OCI-LY3 (cell line): ENCODE measurements around the gene MYG1.
"Not testable (repeated sequence)": the region's sequence is repeated elsewhere in the genome, so short reads cannot be mapped to it uniquely, and the experiment has no call there.

Experiments
- H2AFZ ChIP-seq: fragments of 200-600, 300-600 bp; shearing (Covaris generic); 2 replicates; pipeline ENCODE4 v1.6.0; 2014; ENCODE audit warnings: antibody characterized with exemption, low read depth, low read length
- H3K27ac ChIP-seq: fragments of 200-600, 300-600 bp; sonication (generic); 2 replicates; pipeline ENCODE4 v1.5.1; 2014; ENCODE audit warnings: mild to moderate bottlenecking, low read length, moderate library complexity, mixed read lengths
- H3K27me3 ChIP-seq: fragments of 200-600, 300-600 bp; sonication (generic); 2 replicates; pipeline ENCODE4 v1.6.1; 2014; ENCODE audit warnings: low read depth, low read length, mixed read lengths
- H3K36me3 ChIP-seq: fragments of 200-600, 300-600 bp; sonication (generic); replicated peaks from 2 replicates; pipeline ENCODE3; 2014; ENCODE audit warnings: low read depth, low read length, mixed read lengths
- H3K4me1 ChIP-seq: fragments of 300-600, 200-600 bp; sonication (generic); 2 replicates; pipeline ENCODE4 v1.6.1; 2014; ENCODE audit warnings: low read length, mixed read lengths
- H3K4me2 ChIP-seq: fragments of 200-600, 300-600 bp; sonication (generic); 2 replicates; pipeline ENCODE4 v1.6.1; 2014; ENCODE audit warnings: low read length, mixed read lengths
- H3K4me3 ChIP-seq: fragments of 300-600, 200-600 bp; sonication (generic); 2 replicates; pipeline ENCODE4 v1.5.1; 2014; ENCODE audit warnings: antibody characterized with exemption, mild to moderate bottlenecking, low read length, moderate library complexity
- H3K79me2 ChIP-seq: fragments of 300-600, 200-600 bp; shearing (Covaris generic); 2 replicates; pipeline ENCODE4 v1.6.1; 2014; ENCODE audit warnings: mild to moderate bottlenecking, low read length, mixed read lengths
- H3K9ac ChIP-seq: fragments of 300-600, 200-600 bp; shearing (Covaris generic); 2 replicates; pipeline ENCODE4 v1.6.0; 2014; ENCODE audit warnings: mild to moderate bottlenecking, low read length, moderate library complexity
- H3K9me3 ChIP-seq: fragments of 200-600, 300-600 bp; shearing (Covaris generic); 2 replicates; pipeline ENCODE4 v1.6.1; 2014; ENCODE audit warnings: low read length, mixed read lengths; ENCODE audit not compliant: insufficient read depth
- H4K20me1 ChIP-seq: fragments of 200-600, 300-600 bp; sonication (generic); 2 replicates; pipeline ENCODE4 v1.6.1; 2016; ENCODE audit warnings: low read length, mixed read lengths; ENCODE audit not compliant: insufficient read depth
- EZH2phosphoT487 ChIP-seq: fragments of 200-600 bp; shearing (Covaris generic); IDR thresholded peaks from 2 replicates; pipeline ENCODE4 v1.6.1; 2018; ENCODE audit warnings: antibody characterized with exemption, mixed run types, low read depth
- TF ChIP-seq, protein P1 (sequence below): fragments of 200-600, 300-600 bp; sonication (generic); IDR thresholded peaks from 2 replicates; pipeline ENCODE4 v1.5.1; 2014; ENCODE audit warnings: antibody characterized with exemption, low read length, low read depth

Gene MYG1

DNA sequence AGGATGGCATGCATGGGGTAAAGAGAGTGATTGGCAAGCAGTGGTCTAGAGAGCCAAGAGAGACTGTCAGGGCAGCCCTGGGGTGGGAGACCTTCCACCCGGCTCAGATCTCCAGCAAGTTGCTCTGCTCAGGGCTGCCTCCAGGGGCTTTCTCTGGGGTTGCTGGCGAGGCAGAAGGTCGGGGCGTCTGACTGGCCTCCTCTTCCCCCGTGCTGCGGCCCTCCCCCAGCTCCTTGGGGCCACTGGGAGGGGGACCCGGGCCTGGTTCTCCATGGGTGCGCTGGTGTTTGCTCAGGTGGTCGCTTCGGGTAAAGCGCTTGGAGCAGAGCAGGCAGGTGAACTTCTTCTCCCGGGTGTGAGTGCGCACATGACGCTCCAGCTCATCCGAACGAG, 28.5 kb downstream of the MYG1 start:
- H4K20me1 ChIP-seq = no peaks in the 10 kb centered on the region
- H3K27ac ChIP-seq = no peak overlapping the region
- peaks cover 15% of the 10 kb centered on the region for H3K4me1 ChIP-seq
- H3K9me3 ChIP-seq = no peaks in the 10 kb centered on the region
- H3K4me2 ChIP-seq = no peak overlapping the region
- H3K9ac ChIP-seq = no peak overlapping the region
- no peaks in the 10 kb centered on the region for H3K36me3 ChIP-seq
- no peak overlapping the region for H3K4me3 ChIP-seq
- no peak overlapping the region for H2AFZ ChIP-seq
- TF ChIP-seq, protein P1, sequence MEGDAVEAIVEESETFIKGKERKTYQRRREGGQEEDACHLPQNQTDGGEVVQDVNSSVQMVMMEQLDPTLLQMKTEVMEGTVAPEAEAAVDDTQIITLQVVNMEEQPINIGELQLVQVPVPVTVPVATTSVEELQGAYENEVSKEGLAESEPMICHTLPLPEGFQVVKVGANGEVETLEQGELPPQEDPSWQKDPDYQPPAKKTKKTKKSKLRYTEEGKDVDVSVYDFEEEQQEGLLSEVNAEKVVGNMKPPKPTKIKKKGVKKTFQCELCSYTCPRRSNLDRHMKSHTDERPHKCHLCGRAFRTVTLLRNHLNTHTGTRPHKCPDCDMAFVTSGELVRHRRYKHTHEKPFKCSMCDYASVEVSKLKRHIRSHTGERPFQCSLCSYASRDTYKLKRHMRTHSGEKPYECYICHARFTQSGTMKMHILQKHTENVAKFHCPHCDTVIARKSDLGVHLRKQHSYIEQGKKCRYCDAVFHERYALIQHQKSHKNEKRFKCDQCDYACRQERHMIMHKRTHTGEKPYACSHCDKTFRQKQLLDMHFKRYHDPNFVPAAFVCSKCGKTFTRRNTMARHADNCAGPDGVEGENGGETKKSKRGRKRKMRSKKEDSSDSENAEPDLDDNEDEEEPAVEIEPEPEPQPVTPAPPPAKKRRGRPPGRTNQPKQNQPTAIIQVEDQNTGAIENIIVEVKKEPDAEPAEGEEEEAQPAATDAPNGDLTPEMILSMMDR = no peak
- TF ChIP-seq EZH2phosphoT487 = no peak
- H3K27me3 ChIP-seq = peaks cover 23% of the 10 kb centered on the region
- H3K79me2 ChIP-seq = no peaks in the 10 kb centered on the region

DNA sequence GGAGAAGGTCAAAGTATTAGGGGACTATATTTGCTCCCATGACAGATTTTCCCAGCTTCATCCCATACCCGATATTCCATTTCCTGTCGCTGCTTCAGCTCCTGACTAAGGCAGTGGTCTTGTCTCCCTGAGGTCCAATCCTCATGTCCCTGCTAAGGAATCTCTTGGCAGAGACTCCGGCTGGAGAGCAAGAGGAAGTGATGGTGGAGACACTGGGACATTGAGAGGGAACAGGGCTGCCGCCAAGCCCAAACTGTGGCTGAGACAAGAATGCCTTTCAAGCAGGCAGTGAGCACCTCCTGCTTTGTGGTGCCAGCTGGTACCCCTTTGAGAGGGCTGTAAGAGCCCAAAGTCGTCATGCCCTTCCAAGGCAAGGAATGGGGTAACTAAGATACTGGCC, 31.2 kb downstream of the MYG1 start:
- Histone ChIP-seq H4K20me1 (no peaks in the 10 kb centered on the region), H3K9me3 (no peaks in the 10 kb centered on the region), H3K79me2 (no peaks in the 10 kb centered on the region), H3K9ac (no peak overlapping the region), H3K4me1 (peaks cover 9% of the 10 kb centered on the region; the same call in 1 of the 2 replicates), H3K4me3 (no peak overlapping the region), H2AFZ (no peak overlapping the region), H3K27ac (no peak overlapping the region), H3K36me3 (no peaks in the 10 kb centered on the region), H3K4me2 (no peak overlapping the region), H3K27me3 (peaks cover 29% of the 10 kb centered on the region)
- TF ChIP-seq, protein P1 = no peak
- no peak for TF ChIP-seq EZH2phosphoT487

DNA sequence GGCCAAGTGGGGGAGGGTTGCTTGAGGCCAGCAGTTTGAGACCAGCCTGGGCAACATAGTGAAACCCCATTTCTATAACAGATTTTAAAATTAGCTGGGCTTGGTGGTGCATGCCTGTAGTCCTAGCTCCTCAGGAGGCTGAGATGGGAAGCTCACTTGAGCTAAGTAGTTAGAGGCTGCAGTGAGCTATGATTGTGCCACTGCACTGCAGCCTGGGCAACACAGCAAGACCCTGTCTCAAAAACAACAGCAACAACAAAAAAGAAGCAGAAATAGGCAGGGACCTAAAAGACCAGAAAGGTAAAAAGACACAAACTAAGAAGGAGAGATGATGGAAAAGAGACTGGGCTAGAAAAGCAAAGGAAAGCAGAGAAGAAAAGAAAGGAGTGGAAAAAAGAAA, 32.8 kb downstream of the MYG1 start:
- not testable (repeated sequence) for H3K9me3 ChIP-seq, H3K27ac ChIP-seq, H3K9ac ChIP-seq, H3K36me3 ChIP-seq, H4K20me1 ChIP-seq, H3K4me2 ChIP-seq, H3K79me2 ChIP-seq, H3K4me1 ChIP-seq, H3K4me3 ChIP-seq, H2AFZ ChIP-seq
- H3K27me3 ChIP-seq = peaks cover 30% of the 10 kb centered on the region

DNA sequence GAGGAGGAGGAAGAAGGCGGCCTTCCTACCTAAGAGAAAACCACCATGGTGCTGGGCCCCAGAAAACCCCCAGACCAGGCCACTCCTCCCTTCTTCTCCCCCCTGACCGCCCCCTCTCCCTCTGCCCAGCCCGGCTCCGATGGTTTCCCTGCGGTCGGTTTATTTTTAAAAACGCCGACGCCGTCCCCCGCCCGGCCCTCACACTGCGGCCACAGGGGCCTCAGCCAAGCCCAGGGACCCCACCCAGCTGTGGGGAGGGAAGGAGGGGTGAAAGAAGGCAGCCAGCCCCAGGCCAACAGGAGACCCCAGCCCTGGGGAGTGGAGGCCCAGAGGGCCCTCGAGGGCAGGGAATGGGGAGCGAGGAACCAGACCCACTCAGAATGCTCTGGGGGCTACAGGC, 33.2 kb downstream of the MYG1 start:
- Histone ChIP-seq H3K9me3 (no peaks in the 10 kb centered on the region), H3K4me1 (peaks cover 6% of the 10 kb centered on the region; the same call in 1 of the 2 replicates), H3K4me3 (no peak overlapping the region), H3K79me2 (no peaks in the 10 kb centered on the region), H2AFZ (no peak overlapping the region), H3K36me3 (no peaks in the 10 kb centered on the region), H3K27me3 (peaks cover 31% of the 10 kb centered on the region), H3K27ac (no peak overlapping the region), H3K9ac (no peak overlapping the region), H3K4me2 (no peak overlapping the region), H4K20me1 (no peaks in the 10 kb centered on the region)
- no peak for TF ChIP-seq EZH2phosphoT487
- TF ChIP-seq, protein P1 = no peak

DNA sequence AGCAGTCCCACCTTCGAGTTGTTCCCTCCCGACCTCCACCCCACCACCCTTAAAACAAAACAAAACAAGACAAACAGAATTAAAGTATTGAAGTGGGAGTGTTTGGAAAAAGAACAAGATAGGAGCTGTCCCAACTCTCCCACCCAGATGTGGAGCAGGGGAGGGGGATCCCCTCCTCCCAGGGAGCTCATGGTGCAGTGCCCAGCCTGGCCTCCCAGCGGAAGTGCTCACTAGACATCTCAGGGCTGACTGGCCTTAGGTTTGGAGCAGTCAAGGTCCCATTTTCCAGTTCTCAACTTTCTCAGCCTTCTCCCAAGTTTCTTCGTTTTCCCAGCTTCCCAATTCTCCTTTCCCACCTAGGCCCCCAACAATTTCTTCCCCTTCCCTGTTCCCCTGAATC, 33.8 kb downstream of the MYG1 start:
- no peaks in the 10 kb centered on the region for H3K9me3 ChIP-seq
- no peak overlapping the region for H3K4me2 ChIP-seq
- TF ChIP-seq EZH2phosphoT487 = no peak
- TF ChIP-seq, protein P1 = no peak
- no peak overlapping the region for H3K9ac ChIP-seq
- no peaks in the 10 kb centered on the region for H3K79me2 ChIP-seq
- no peak overlapping the region for H3K4me3 ChIP-seq
- no peaks in the 10 kb centered on the region for H4K20me1 ChIP-seq
- H3K27me3 ChIP-seq = peaks cover 37% of the 10 kb centered on the region
- peaks cover 6% of the 10 kb centered on the region; the same call in 1 of the 2 replicates for H3K4me1 ChIP-seq
- no peak overlapping the region for H2AFZ ChIP-seq
- no peak overlapping the region for H3K27ac ChIP-seq
- H3K36me3 ChIP-seq = no peaks in the 10 kb centered on the region
